Measurements from ENCODE around the gene MCL1. TPM values are rescaled to one million over a fixed set of nuclear protein-coding genes. Genes with fewer than 3 reads are reported as not detected.
"Not testable (repeated sequence)": the region's sequence is repeated elsewhere in the genome, so short reads cannot be mapped to it uniquely, and the experiment has no call there.

Gene MCL1
- total and polyA plus RNA-seq, 2 of the 13 experiments (the other 11 are each of a cell fraction or from before 2014, with no cell fraction given), result 69.5 to 125 TPM

DNA sequence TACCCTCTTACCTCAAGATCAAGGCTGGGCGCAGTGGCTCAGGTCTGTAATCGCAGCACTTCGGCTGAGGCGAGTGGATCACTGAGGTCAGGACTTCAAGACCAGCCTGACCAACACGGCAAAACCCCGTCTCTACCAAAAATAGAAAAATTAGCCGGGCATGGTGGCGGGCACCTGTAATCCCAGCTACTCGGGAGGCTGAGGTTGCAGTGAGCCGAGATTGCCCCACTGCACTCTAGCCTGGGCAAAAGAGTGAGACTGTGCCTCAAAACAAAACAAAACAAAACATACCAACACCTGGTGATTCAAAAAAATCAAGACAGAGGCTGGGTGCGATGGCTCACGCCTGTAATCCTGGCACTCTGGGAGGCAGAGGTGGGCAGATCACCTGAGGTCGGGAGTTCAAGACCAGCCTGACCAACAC lies 5.8 kb downstream of the MCL1 start:
- CTCF ChIA-PET (ENCODE audit: low intra/inter-chr PET ratio, low total read pairs); H3K27ac ChIP-seq (ENCODE audit: extremely low read length, insufficient read depth, low read length); H3K9me3 ChIP-seq (ENCODE audit: low read length); H2AFZ ChIP-seq (ENCODE audit: low read length); in situ Hi-C loops (cut with HindIII; ENCODE audit: extremely low pct_ligation_motif_present, low pct_unique_long_range_greater_than_20kb); H3K4me2 ChIP-seq (ENCODE audit: low read depth, low read length); DNase-seq (ENCODE audit: low spot score); H3K9ac ChIP-seq (ENCODE audit: insufficient read depth, low read depth, low read length); intact Hi-C loops (cut with micrococcal nuclease; ENCODE audit: unreplicated experiment); FAIRE-seq; H3K4me3 ChIP-seq (replicated peaks in 1 of 3; ENCODE audit: insufficient read depth in 1 of 3, low read depth in 2 of 3, low read length in 3 of 3); BruUV-seq (replicated peaks); H3K27me3 ChIP-seq (ENCODE audit: control insufficient read depth in 1 of 2, insufficient read depth in 2 of 2, low read length in 2 of 2); ATAC-seq: not testable (repeated sequence)
- POLR2A ChIA-PET, result interaction anchor here (1.3 to 11.9 kb wide), 5 partner anchors 8 to 49 kb away, joined by 3 to 469 read pairs (median 4); no protein-coding TSS in a partner anchor
- Histone ChIP-seq H3K4me1 (ENCODE audit: insufficient read depth, low read length) (peaks cover 66% of the 10 kb centered on the region), H3K36me3 (replicated peaks in 1 of 2; ENCODE audit: control insufficient read depth in 1 of 2, insufficient read depth in 2 of 2, low read length in 2 of 2) (peaks cover 0 to 48% of the 10 kb centered on the region in 2 experiments; a peak in 4 of 5 replicates), H4K20me1 (ENCODE audit: insufficient read depth, low read length) (peaks cover 62% of the 10 kb centered on the region), H3K79me2 (ENCODE audit: insufficient read depth, low read length) (peaks cover 73% of the 10 kb centered on the region)
- TF ChIP-seq POLR2G (IDR thresholded peaks at IDR 0.05; ENCODE audit: low read depth, low read length) (peak; percentile 54; the same call in 1 of the 2 replicates), AGO2 (optimal IDR thresholded peaks at IDR 0.05; ENCODE audit: low read depth, low read length) (peak; percentile 18)
- 93% methylated on average over 12 of the region's 13 CpGs for WGBS (ENCODE audit: low lambda C conversion rate)

DNA sequence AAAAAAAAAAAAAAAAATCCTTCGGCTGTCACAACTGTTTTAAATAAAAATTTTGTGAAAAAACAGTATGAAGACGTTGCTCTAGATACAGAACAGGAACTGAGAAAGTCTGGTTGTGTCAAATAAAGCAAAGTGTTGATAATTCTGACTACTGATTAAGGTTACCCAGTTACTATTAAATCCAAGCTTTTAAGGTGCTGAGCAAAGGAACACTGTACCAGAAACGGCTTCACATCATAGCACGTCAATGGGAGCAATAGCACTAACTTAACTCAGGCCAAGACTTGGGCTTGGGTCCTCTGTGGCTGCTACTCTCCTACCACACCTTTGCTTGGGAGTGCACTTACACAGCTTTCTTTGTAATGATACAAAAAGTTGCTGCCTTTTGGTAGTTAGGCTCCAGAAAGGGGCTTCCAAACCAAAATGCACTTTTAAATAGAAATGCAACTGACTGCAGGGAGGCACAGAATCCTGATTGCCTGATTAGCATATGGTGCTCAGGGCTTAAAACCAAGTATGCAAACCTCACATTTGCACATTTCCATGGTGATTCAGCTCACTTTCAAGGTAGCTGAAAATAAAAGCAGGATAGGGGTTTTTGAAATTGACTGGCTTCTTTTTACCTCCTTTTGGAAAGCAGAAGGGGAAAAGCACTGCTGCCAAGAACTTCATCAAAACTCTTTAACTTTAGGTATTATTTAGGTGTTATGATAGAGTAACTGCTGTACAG lies 6.3 kb downstream of the MCL1 start:
- Histone ChIP-seq H3K27me3 (ENCODE audit: control insufficient read depth in 1 of 2, insufficient read depth in 2 of 2, low read length in 2 of 2) (no peaks in the 10 kb centered on the region; a peak in 1 of 5 replicates), H3K4me2 (ENCODE audit: low read depth, low read length) (no peak overlapping the region), H3K4me1 (ENCODE audit: insufficient read depth, low read length) (peaks cover 72% of the 10 kb centered on the region), H3K9ac (ENCODE audit: insufficient read depth, low read depth, low read length) (no peak overlapping the region), H3K9me3 (ENCODE audit: low read length) (no peaks in the 10 kb centered on the region), H3K27ac (ENCODE audit: extremely low read length, insufficient read depth, low read length) (no peak overlapping the region), H2AFZ (ENCODE audit: low read length) (no peak overlapping the region), H3K36me3 (replicated peaks in 1 of 2; ENCODE audit: control insufficient read depth in 1 of 2, insufficient read depth in 2 of 2, low read length in 2 of 2) (peaks cover 0 to 42% of the 10 kb centered on the region in 2 experiments; a peak in 4 of 5 replicates), H4K20me1 (ENCODE audit: insufficient read depth, low read length) (peaks cover 60% of the 10 kb centered on the region), H3K4me3 (replicated peaks in 1 of 3; ENCODE audit: insufficient read depth in 1 of 3, low read depth in 2 of 3, low read length in 3 of 3) (no peak overlapping the region), H3K79me2 (ENCODE audit: insufficient read depth, low read length) (peaks cover 68% of the 10 kb centered on the region)
- DNase-seq (ENCODE audit: low spot score), result no peak
- POLR2A ChIA-PET, result interaction anchor here (0.7 to 11.9 kb wide), 5 partner anchors 8 to 303 kb away, joined by 3 to 469 read pairs (median 3); partner anchors contain the start of gene ARNT
- no peak for ATAC-seq
- WGBS (ENCODE audit: low lambda C conversion rate), result 89% methylated on average over 4 of the region's 4 CpGs
- intact Hi-C loops (cut with micrococcal nuclease; ENCODE audit: unreplicated experiment), result no loop called here
- BruUV-seq (replicated peaks), result no TSS peak
- CTCF ChIA-PET (ENCODE audit: low intra/inter-chr PET ratio, low total read pairs), result no interaction called here
- no peak for FAIRE-seq
- in situ Hi-C loops (cut with HindIII; ENCODE audit: extremely low pct_ligation_motif_present, low pct_unique_long_range_greater_than_20kb), result no loop called here
- TF ChIP-seq RBM22 (optimal IDR thresholded peaks at IDR 0.05; ENCODE audit: low read length) (peak; percentile 89), POLR2AphosphoS5 (IDR thresholded peaks at IDR 0.05; ENCODE audit: low read depth, low read length) (peak; percentile 40; the same call in 1 of the 2 replicates), RBFOX2 (IDR thresholded peaks at IDR 0.05; ENCODE audit: low read depth, low read length) (peak; percentile 67), POLR2G (IDR thresholded peaks at IDR 0.05; ENCODE audit: low read depth, low read length) (peak; percentile 60; the same call in 1 of the 2 replicates), PAF1 (CRISPR knock-in tag; IDR thresholded peaks at IDR 0.05) (peak; percentile 34; the same call in 1 of the 2 replicates), ZFP90 (CRISPR knock-in tag; IDR thresholded peaks at IDR 0.05; ENCODE audit: borderline replicate concordance) (no peak), SMAD1 (CRISPR knock-in tag; IDR thresholded peaks at IDR 0.05; ENCODE audit: borderline replicate concordance, low read depth) (no peak), RARA (CRISPR knock-in tag; IDR thresholded peaks at IDR 0.05) (no peak)
- TF ChIP-seq, protein P1, sequence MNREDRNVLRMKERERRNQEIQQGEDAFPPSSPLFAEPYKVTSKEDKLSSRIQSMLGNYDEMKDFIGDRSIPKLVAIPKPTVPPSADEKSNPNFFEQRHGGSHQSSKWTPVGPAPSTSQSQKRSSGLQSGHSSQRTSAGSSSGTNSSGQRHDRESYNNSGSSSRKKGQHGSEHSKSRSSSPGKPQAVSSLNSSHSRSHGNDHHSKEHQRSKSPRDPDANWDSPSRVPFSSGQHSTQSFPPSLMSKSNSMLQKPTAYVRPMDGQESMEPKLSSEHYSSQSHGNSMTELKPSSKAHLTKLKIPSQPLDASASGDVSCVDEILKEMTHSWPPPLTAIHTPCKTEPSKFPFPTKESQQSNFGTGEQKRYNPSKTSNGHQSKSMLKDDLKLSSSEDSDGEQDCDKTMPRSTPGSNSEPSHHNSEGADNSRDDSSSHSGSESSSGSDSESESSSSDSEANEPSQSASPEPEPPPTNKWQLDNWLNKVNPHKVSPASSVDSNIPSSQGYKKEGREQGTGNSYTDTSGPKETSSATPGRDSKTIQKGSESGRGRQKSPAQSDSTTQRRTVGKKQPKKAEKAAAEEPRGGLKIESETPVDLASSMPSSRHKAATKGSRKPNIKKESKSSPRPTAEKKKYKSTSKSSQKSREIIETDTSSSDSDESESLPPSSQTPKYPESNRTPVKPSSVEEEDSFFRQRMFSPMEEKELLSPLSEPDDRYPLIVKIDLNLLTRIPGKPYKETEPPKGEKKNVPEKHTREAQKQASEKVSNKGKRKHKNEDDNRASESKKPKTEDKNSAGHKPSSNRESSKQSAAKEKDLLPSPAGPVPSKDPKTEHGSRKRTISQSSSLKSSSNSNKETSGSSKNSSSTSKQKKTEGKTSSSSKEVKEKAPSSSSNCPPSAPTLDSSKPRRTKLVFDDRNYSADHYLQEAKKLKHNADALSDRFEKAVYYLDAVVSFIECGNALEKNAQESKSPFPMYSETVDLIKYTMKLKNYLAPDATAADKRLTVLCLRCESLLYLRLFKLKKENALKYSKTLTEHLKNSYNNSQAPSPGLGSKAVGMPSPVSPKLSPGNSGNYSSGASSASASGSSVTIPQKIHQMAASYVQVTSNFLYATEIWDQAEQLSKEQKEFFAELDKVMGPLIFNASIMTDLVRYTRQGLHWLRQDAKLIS (CRISPR knock-in tag; IDR thresholded peaks at IDR 0.05), result 0 out of 2 replicates have a peak, but pooled peaks have one; percentile 12
- TF ChIP-seq, protein P2, sequence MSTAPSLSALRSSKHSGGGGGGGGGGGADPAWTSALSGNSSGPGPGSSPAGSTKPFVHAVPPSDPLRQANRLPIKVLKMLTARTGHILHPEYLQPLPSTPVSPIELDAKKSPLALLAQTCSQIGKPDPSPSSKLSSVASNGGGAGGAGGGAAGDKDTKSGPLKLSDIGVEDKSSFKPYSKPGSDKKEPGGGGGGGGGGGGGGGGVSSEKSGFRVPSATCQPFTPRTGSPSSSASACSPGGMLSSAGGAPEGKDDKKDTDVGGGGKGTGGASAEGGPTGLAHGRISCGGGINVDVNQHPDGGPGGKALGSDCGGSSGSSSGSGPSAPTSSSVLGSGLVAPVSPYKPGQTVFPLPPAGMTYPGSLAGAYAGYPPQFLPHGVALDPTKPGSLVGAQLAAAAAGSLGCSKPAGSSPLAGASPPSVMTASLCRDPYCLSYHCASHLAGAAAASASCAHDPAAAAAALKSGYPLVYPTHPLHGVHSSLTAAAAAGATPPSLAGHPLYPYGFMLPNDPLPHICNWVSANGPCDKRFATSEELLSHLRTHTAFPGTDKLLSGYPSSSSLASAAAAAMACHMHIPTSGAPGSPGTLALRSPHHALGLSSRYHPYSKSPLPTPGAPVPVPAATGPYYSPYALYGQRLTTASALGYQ (CRISPR knock-in tag; IDR thresholded peaks at IDR 0.05), result no peak
